Mesenchymal stem cell (in vitro differentiated cells and primary cell): ENCODE measurements around the gene RPS18.
"Not testable (repeated sequence)": the region's sequence is repeated elsewhere in the genome, so short reads cannot be mapped to it uniquely, and the experiment has no call there.

Experiments
- DNase-seq: peaks from one replicate; pipeline ENCODE4 v3.0.0-alpha.2; 2013
- H2AFZ ChIP-seq: one replicate; pipeline ENCODE4 v1.6.1; 2013; ENCODE audit warnings: low read depth, mild to moderate bottlenecking, control low read depth, inconsistent platforms, low read length, moderate library complexity
- H2AK5ac ChIP-seq: 2 replicates; pipeline ENCODE4 v1.6.1; 2013; ENCODE audit warnings: low read length, moderate library complexity, mild to moderate bottlenecking, inconsistent platforms; ENCODE audit not compliant: severe bottlenecking
- H2BK120ac ChIP-seq: one replicate; pipeline ENCODE4 v1.6.1; 2013; ENCODE audit warnings: low read depth, mild to moderate bottlenecking, inconsistent platforms, low read length, moderate library complexity
- H2BK12ac ChIP-seq, 2 experiments: one replicate each; pipeline ENCODE4 v1.6.1; 2013; ENCODE audit warnings: inconsistent platforms in 2 of 2, low read length in 2 of 2, mild to moderate bottlenecking in 2 of 2, moderate library complexity in 2 of 2, control low read depth in 1 of 2
- H2BK15ac ChIP-seq: one replicate; pipeline ENCODE4 v1.6.1; 2013; ENCODE audit warnings: mild to moderate bottlenecking, low read depth, inconsistent platforms; ENCODE audit not compliant: poor library complexity, severe bottlenecking
- H2BK5ac ChIP-seq: 2 replicates; pipeline ENCODE4 v1.6.1; 2013; ENCODE audit warnings: low read depth, mild to moderate bottlenecking, low read length, control low read depth, inconsistent platforms; ENCODE audit not compliant: poor library complexity, severe bottlenecking
- H3K14ac ChIP-seq, 2 experiments: one replicate each; pipeline ENCODE4 v1.6.1; 2013; ENCODE audit warnings: inconsistent platforms in 2 of 2, low read length in 2 of 2, control low read depth in 1 of 2, mild to moderate bottlenecking in 1 of 2, moderate library complexity in 1 of 2
- H3K18ac ChIP-seq, 2 experiments: one replicate each; pipeline ENCODE4 v1.6.1; 2013; ENCODE audit warnings: inconsistent platforms in 2 of 2, low read length in 2 of 2, control low read depth in 1 of 2, low read depth in 1 of 2, mild to moderate bottlenecking in 1 of 2
- H3K23ac ChIP-seq, 2 experiments: one replicate each; pipeline ENCODE4 v1.6.1; 2013; ENCODE audit warnings: inconsistent platforms in 2 of 2, low read length in 2 of 2, mild to moderate bottlenecking in 2 of 2, moderate library complexity in 2 of 2, control low read depth in 1 of 2
- H3K27ac ChIP-seq: 2 replicates; pipeline ENCODE4 v1.5.1; 2013; ENCODE audit warnings: mild to moderate bottlenecking, moderate library complexity, low read length, control low read depth, inconsistent platforms; ENCODE audit not compliant: poor library complexity, severe bottlenecking
- H3K27me3 ChIP-seq, 2 experiments: 2 replicates each; pipeline versions ENCODE4 v1.6.1 to v1.7.0; 2013; ENCODE audit warnings: low read length in 2 of 2, mild to moderate bottlenecking in 2 of 2, moderate library complexity in 2 of 2, control low read depth in 1 of 2, inconsistent platforms in 1 of 2; ENCODE audit not compliant: control insufficient read depth in 1 of 2, insufficient read depth in 1 of 2
- H3K36me3 ChIP-seq, 2 experiments: 2 replicates each; pipeline versions ENCODE4 v1.6.1 to v1.7.0; 2013; ENCODE audit warnings: low read length in 2 of 2, control low read depth in 1 of 2, inconsistent platforms in 1 of 2, low read depth in 1 of 2, mild to moderate bottlenecking in 1 of 2; ENCODE audit not compliant: insufficient read depth in 2 of 2, control insufficient read depth in 1 of 2
- H3K4ac ChIP-seq, 2 experiments: one replicate each; pipeline ENCODE4 v1.6.1; 2013; ENCODE audit warnings: inconsistent platforms in 2 of 2, low read length in 2 of 2, mild to moderate bottlenecking in 2 of 2, moderate library complexity in 2 of 2, control low read depth in 1 of 2, low read depth in 1 of 2
- H3K4me1 ChIP-seq: 2 replicates; pipeline ENCODE4 v1.6.1; 2013; ENCODE audit warnings: low read depth, low read length, control low read depth; ENCODE audit not compliant: control insufficient read depth, insufficient read depth
- H3K4me2 ChIP-seq: 2 replicates; pipeline ENCODE4 v1.6.1; 2013; ENCODE audit warnings: low read length, mild to moderate bottlenecking, inconsistent platforms; ENCODE audit not compliant: poor library complexity, severe bottlenecking
- H3K4me3 ChIP-seq, 2 experiments: 2 replicates each; pipeline versions ENCODE4 v1.5.1 to v1.7.0; 2013; ENCODE audit warnings: low read length in 2 of 2, mild to moderate bottlenecking in 2 of 2, control low read depth in 1 of 2, low read depth in 1 of 2; ENCODE audit not compliant: insufficient read depth in 1 of 2
- H3K79me1 ChIP-seq: replicated peaks from 2 replicates; pipeline ENCODE4 v1.6.1; 2013; ENCODE audit warnings: mild to moderate bottlenecking, control low read depth, low read length, inconsistent platforms; ENCODE audit not compliant: poor library complexity, severe bottlenecking
- H3K9ac ChIP-seq: 2 replicates; pipeline ENCODE4 v1.7.0; 2013; ENCODE audit warnings: mild to moderate bottlenecking, low read length, moderate library complexity
- H3K9me3 ChIP-seq: 2 replicates; pipeline ENCODE4 v1.7.0; 2013; ENCODE audit warnings: mild to moderate bottlenecking, low read length; ENCODE audit not compliant: control insufficient read depth
- H4K8ac ChIP-seq: one replicate; pipeline ENCODE4 v1.6.1; 2013; ENCODE audit warnings: inconsistent platforms, mild to moderate bottlenecking, low read length, moderate library complexity
- H4K91ac ChIP-seq: one replicate; pipeline ENCODE4 v1.6.1; 2013; ENCODE audit warnings: mild to moderate bottlenecking, low read length, inconsistent platforms
- WGBS: methylation state at CpG from one replicate; pipeline ENCODE4 v1.1.7; 2013; ENCODE audit warnings: mixed read lengths; 5-methylcytosine and 5-hydroxymethylcytosine counted together

Gene RPS18

DNA sequence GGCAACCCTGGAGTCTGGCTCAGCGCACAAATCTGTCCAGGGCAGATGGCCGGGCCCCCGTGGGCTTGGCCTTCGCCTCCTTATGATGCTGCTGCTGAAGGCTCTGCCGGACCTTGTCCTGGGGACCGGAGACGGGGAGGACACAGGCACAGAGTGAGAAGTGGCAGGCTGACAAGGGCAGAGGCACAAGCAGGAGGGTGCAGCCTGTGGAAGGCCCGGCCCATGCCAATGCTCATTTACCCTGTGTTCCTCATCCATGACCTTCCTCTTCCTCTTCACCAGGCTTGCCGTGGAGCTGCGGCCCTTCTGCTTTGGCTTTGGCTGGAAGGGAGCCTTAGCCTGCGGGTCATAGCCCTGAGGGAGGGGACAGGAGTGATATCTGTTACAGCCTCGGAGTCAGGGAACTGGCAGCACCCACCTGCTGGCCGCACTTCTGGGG lies 7.4 kb downstream of the RPS18 start:
- Histone ChIP-seq H4K91ac (no peak overlapping the region), H2BK5ac (no peak overlapping the region), H2BK120ac (no peak overlapping the region), H2BK12ac (no peak overlapping the region), H4K8ac (no peak overlapping the region), H3K27ac (no peak overlapping the region), H3K79me1 (peaks cover 19% of the 10 kb centered on the region), H3K9ac (no peak overlapping the region), H2AFZ (no peak overlapping the region), H2BK15ac (no peak overlapping the region), H3K4me3 (no peak overlapping the region), H3K23ac (no peak overlapping the region), H3K9me3 (no peaks in the 10 kb centered on the region), H3K36me3 (peaks cover 80 to 87% of the 10 kb centered on the region in 2 experiments), H3K18ac (no peak overlapping the region), H3K14ac (no peak overlapping the region), H3K27me3 (no peaks in the 10 kb centered on the region), H3K4me2 (no peak overlapping the region), H3K4ac (no peak overlapping the region), H2AK5ac (no peak overlapping the region), H3K4me1 (peaks cover 37% of the 10 kb centered on the region)
- 96% methylated on average over 11 of the region's 13 CpGs for WGBS
- no peak for DNase-seq

- no peak overlapping the region for H2AFZ ChIP-seq
- H3K4ac ChIP-seq = no peak overlapping the region
- H2BK12ac ChIP-seq = no peak overlapping the region
- no peaks in the 10 kb centered on the region for H3K9me3 ChIP-seq
- H3K27me3 ChIP-seq = no peaks in the 10 kb centered on the region
- no peak overlapping the region for H3K27ac ChIP-seq
- no peak overlapping the region for H3K4me2 ChIP-seq
- H3K18ac ChIP-seq = no peak overlapping the region
- peaks cover 36% of the 10 kb centered on the region for H3K4me1 ChIP-seq
- H3K14ac ChIP-seq = no peak overlapping the region
- H3K23ac ChIP-seq = no peak overlapping the region
- peaks cover 21% of the 10 kb centered on the region for H3K79me1 ChIP-seq
- H2BK15ac ChIP-seq = no peak overlapping the region
- WGBS = 81% methylated on average over 5 of the region's 5 CpGs
- H2BK120ac ChIP-seq = no peak overlapping the region
- DNase-seq = peak; percentile 85
- no peak overlapping the region for H3K9ac ChIP-seq
- H2BK5ac ChIP-seq = no peak overlapping the region
- no peak overlapping the region for H3K4me3 ChIP-seq
- H4K91ac ChIP-seq = no peak overlapping the region
- H4K8ac ChIP-seq = no peak overlapping the region
- H3K36me3 ChIP-seq = peaks cover 79 to 87% of the 10 kb centered on the region in 2 experiments
- no peak overlapping the region for H2AK5ac ChIP-seq
These were observed 8.2 kb downstream of the RPS18 start for GRCh38 chr6:33279971-33280511.

DNA sequence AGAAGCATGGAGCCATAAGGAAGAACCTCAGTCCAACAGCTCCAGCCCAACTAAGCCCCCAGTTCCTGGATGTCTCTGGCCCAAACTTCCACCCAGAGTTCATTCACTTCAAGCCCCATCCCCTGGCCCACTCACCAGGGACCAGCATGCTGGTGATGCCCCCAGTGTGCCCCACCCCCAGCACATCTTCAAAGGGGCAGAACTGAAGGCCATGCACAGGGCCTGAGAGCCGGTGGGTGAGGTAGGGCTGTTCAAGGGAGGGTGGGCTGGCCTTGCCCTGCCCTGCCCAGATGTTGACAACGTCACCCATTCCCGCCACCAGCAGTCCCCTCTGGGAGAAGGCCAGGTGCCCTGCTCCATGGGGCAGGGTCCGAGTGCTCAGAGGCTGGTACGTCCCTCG lies 8.7 kb downstream of the RPS18 start:
- Histone ChIP-seq H3K27ac (no peak overlapping the region), H2BK5ac (no peak overlapping the region), H2AFZ (no peak overlapping the region), H3K27me3 (no peaks in the 10 kb centered on the region), H2AK5ac (no peak overlapping the region), H3K23ac (no peak overlapping the region), H3K36me3 (peaks cover 80 to 87% of the 10 kb centered on the region in 2 experiments), H3K4me3 (no peak overlapping the region), H3K9ac (no peak overlapping the region), H3K4ac (no peak overlapping the region), H4K8ac (no peak overlapping the region), H2BK15ac (no peak overlapping the region), H3K14ac (no peak overlapping the region), H3K9me3 (no peaks in the 10 kb centered on the region), H3K4me1 (peaks cover 36% of the 10 kb centered on the region), H2BK12ac (no peak overlapping the region), H3K4me2 (no peak overlapping the region), H4K91ac (no peak overlapping the region), H3K79me1 (peaks cover 21% of the 10 kb centered on the region), H3K18ac (no peak overlapping the region), H2BK120ac (no peak overlapping the region)
- 95% methylated on average over 6 of the region's 6 CpGs for WGBS
- no peak for DNase-seq

GRCh38 chr6:33285214-33285613 lies 13.3 kb downstream of the RPS18 start:
- not testable (repeated sequence) for H2BK15ac ChIP-seq, H3K4me3 ChIP-seq, H3K9me3 ChIP-seq, H3K23ac ChIP-seq, H4K8ac ChIP-seq, H3K9ac ChIP-seq, H3K4me2 ChIP-seq, H4K91ac ChIP-seq, H3K27me3 ChIP-seq, H3K14ac ChIP-seq, H2AK5ac ChIP-seq, H3K27ac ChIP-seq, H2BK5ac ChIP-seq, H2BK120ac ChIP-seq, H3K18ac ChIP-seq, DNase-seq, H2AFZ ChIP-seq, H2BK12ac ChIP-seq, H3K4ac ChIP-seq
- Histone ChIP-seq H3K79me1 (peaks cover 41% of the 10 kb centered on the region), H3K36me3 (peaks cover 55 to 74% of the 10 kb centered on the region in 2 experiments), H3K4me1 (peaks cover 16% of the 10 kb centered on the region)
- WGBS = 94% methylated on average over 4 of the region's 4 CpGs
